ENCODE data around the gene CAB39.
"Not testable (repeated sequence)": the region's sequence is repeated elsewhere in the genome, so short reads cannot be mapped to it uniquely, and the experiment has no call there.

CAB39 gene

GRCh38 chr2:230684270-230685168 lies 28.1 kb upstream of the CAB39 start:
- DNase-seq, result no peak

- no peak for DNase-seq
Observed at GRCh38 chr2:230685178-230685577, 27.5 kb upstream of the CAB39 start.

GRCh38 chr2:230687498-230687897 lies 25.1 kb upstream of the CAB39 start:
- DNase-seq, result no peak

- no peak for DNase-seq
Observed at GRCh38 chr2:230688490-230688889, 24.2 kb upstream of the CAB39 start.

- no peak for DNase-seq
Observed at GRCh38 chr2:230690439-230690838, 22.2 kb upstream of the CAB39 start.

GRCh38 chr2:230691005-230691647 lies 21.5 kb upstream of the CAB39 start:
- DNase-seq, result no peak

GRCh38 chr2:230692760-230693159 lies 19.9 kb upstream of the CAB39 start:
- no peak for DNase-seq

GRCh38 chr2:230693411-230693810 lies 19.2 kb upstream of the CAB39 start:
- no peak for DNase-seq

GRCh38 chr2:230694241-230694640 lies 18.4 kb upstream of the CAB39 start:
- no peak for DNase-seq

GRCh38 chr2:230695551-230695950 lies 17.1 kb upstream of the CAB39 start:
- no peak for DNase-seq

- DNase-seq, result no peak
Observed at GRCh38 chr2:230696670-230697069, 16.0 kb upstream of the CAB39 start.

GRCh38 chr2:230697676-230698075 lies 15.0 kb upstream of the CAB39 start:
- DNase-seq, result no peak

GRCh38 chr2:230698753-230699152 lies 13.9 kb upstream of the CAB39 start:
- DNase-seq, result not testable (repeated sequence)

- no peak for DNase-seq
Observed at GRCh38 chr2:230700447-230700846, 12.2 kb upstream of the CAB39 start.

GRCh38 chr2:230701308-230701707 lies 11.3 kb upstream of the CAB39 start:
- no peak for DNase-seq

GRCh38 chr2:230702457-230702856 lies 10.2 kb upstream of the CAB39 start:
- DNase-seq, result not testable (repeated sequence)

GRCh38 chr2:230703514-230703913 lies 9.1 kb upstream of the CAB39 start:
- no peak for DNase-seq

GRCh38 chr2:230706053-230706521 lies 6.6 kb upstream of the CAB39 start:
- DNase-seq, result no peak

- no peak for DNase-seq
Observed at GRCh38 chr2:230706966-230707365, 5.7 kb upstream of the CAB39 start.

- DNase-seq, result no peak
Observed at GRCh38 chr2:230708204-230708603, 4.4 kb upstream of the CAB39 start.

GRCh38 chr2:230711224-230711623 lies 1.4 kb upstream of the CAB39 start:
- DNase-seq, result no peak

- DNase-seq, result no peak
Observed at GRCh38 chr2:230713331-230714135, 891 bp downstream of the CAB39 start.

GRCh38 chr2:230714136-230714480 lies 1.5 kb downstream of the CAB39 start:
- no peak for DNase-seq

- DNase-seq, result no peak
Observed at GRCh38 chr2:230715201-230715600, 2.6 kb downstream of the CAB39 start.
